Heart left ventricle (tissue), 16 donors: ENCODE results near the gene SCN4B. TPM values are rescaled to one million over a fixed set of nuclear protein-coding genes. Genes with fewer than 3 reads are reported as not detected.

Experiments
- ATAC-seq, 4 donors: fragments of 200-7000 bp; cut with Tn5 transposase; one replicate each; pipeline ENCODE4 v1.9.1; 2020 to 2022; ENCODE audit warnings: moderate library complexity in 4 of 4, mild to moderate bottlenecking in 3 of 4, moderate number of reproducible peaks in 1 of 4
- DNase-seq, 5 donors: peaks; one replicate each; pipeline ENCODE4 v3.0.0-alpha.2; 2020
- H3K27ac ChIP-seq, 12 donors: fragments of 200-600 bp; sonication (generic) in 4 of 12; one replicate each; pipeline versions ENCODE4 v1.5.0 to v1.8.0; 2016 to 2022; ENCODE audit warnings: mild to moderate bottlenecking in 2 of 12
- H3K27me3 ChIP-seq, 9 donors: fragments of 200-600 bp; sonication (generic) in 2 of 9; one replicate each; pipeline versions ENCODE4 v1.5.1 to v1.8.0; 2016 to 2022; ENCODE audit warnings: mild to moderate bottlenecking in 3 of 9
- H3K36me3 ChIP-seq, 9 donors: fragments of 200-600 bp; sonication (generic) in 2 of 9; one replicate each; pipeline versions ENCODE4 v1.5.0 to v1.8.0; 2018 to 2022; ENCODE audit warnings: mild to moderate bottlenecking in 2 of 9
- H3K4me1 ChIP-seq, 12 donors: fragments of 200-600 bp; sonication (generic) in 4 of 12; one replicate each; pipeline versions ENCODE4 v1.5.0 to v1.8.0; 2016 to 2022; ENCODE audit warnings: mild to moderate bottlenecking in 3 of 12
- H3K4me3 ChIP-seq, 12 donors: fragments of 200-600 bp; sonication (generic) in 4 of 12; one replicate each; pipeline versions ENCODE4 v1.5.0 to v1.8.0; 2017 to 2022; ENCODE audit warnings: mild to moderate bottlenecking in 9 of 12, moderate library complexity in 4 of 12
- H3K9me3 ChIP-seq, 12 donors: fragments of 200-600 bp; sonication (generic) in 4 of 12; one replicate each; pipeline versions ENCODE4 v1.5.0 to v1.8.0; 2016 to 2022; ENCODE audit warnings: mild to moderate bottlenecking in 1 of 12
- POLR2A ChIP-seq, 2 donors: fragments of 450-650 bp; IDR thresholded peaks; one replicate each; pipeline ENCODE4 v1.6.1; 2017; ENCODE audit warnings: antibody characterized with exemption in 2 of 2, mild to moderate bottlenecking in 2 of 2, moderate library complexity in 2 of 2
- WGBS, 4 donors: extraction: QIAGEN DNeasy Blood & Tissue Kit in 2 of 4; methylation state at CpG; one replicate each; pipeline versions ENCODE4 v1.1.5 to v1.1.7; 2013 to 2018; 5-methylcytosine and 5-hydroxymethylcytosine counted together
- intact Hi-C, 10 donors: fragments of 100-400 bp; cut with DNase I; formaldehyde crosslinking; loops; one replicate each; pipeline versions ENCODE4 v1.11.1 to v1.14.2; 2022
- polyA plus RNA-seq, 2 donors: library from polyadenylated mRNA; stranded (reverse); fragments of 200-250 nt; gene quantifications; one replicate each; pipeline ENCODE4 v1.2.3, GENCODE V29; 2013
- total RNA-seq, 9 donors: library from RNA; depleted of rRNA in 2 of 9; stranded (reverse); fragments of >200 nt in 2 of 9; fragmentation: NEBNext Ultra II Directional in 3 of 9; extraction: Animal tissue kit (Norgen Biotek cat#: 25700) in 3 of 9; gene quantifications; one replicate each; pipeline versions ENCODE4 v1.1.0 to v1.2.4, GENCODE V29; 2016 to 2023
- TF ChIP-seq, protein P1 (sequence below), 12 donors: fragments of 200-600 bp; sonication (generic) in 4 of 12; IDR thresholded peaks; one replicate each; pipeline versions ENCODE4 v1.5.0 to v1.8.0; 2018 to 2022; ENCODE audit warnings: antibody characterized with exemption in 12 of 12, mild to moderate bottlenecking in 5 of 12
- donor health status: ischemic (EF 13 %, LVEDD 7.1; RV severe dilation, severe dysfunction).
- donor health status: healthy with polysubstance abuse.
- donor health status: DM: no; HTN: yes; CAD: no.
- donor health status: DM: no; HTN: no; CAD: no.
- donor health status: ischemic (EF 25% LVEDD 6.9; RV normal size, moderate dysfunction).
- donor health status: ischemic (EF 25% LVEDD 5.7; RV mildly dilated, moderate dysfunction).
- donor health status: healthy.
- donor health status: DM: yes; HTN: yes; CAD: no.
- donor health status: ischemic (EF 35%, LVEDD 5.7; RV mildly dilated, moderate dysfunction).
- donor health status: nonischemic (EF 11% LVEDD 7.7; RV severe dilation, severe dysfunction).
- donor health status: DM: yes; HTN: yes; CAD: no.
- donor health status: PGD.
- donor health status: ischemic (EF 29% LVEDD 5.4; RV normal size, mild dysfunction).
- donor health status: nonischemic (EF 23%, LVEDD 6.1; RV moderate dilation, normal function).

SCN4B gene
- total and polyA plus RNA-seq, 11 donors = 2.1 to 16.9 (median 11.9) TPM

DNA sequence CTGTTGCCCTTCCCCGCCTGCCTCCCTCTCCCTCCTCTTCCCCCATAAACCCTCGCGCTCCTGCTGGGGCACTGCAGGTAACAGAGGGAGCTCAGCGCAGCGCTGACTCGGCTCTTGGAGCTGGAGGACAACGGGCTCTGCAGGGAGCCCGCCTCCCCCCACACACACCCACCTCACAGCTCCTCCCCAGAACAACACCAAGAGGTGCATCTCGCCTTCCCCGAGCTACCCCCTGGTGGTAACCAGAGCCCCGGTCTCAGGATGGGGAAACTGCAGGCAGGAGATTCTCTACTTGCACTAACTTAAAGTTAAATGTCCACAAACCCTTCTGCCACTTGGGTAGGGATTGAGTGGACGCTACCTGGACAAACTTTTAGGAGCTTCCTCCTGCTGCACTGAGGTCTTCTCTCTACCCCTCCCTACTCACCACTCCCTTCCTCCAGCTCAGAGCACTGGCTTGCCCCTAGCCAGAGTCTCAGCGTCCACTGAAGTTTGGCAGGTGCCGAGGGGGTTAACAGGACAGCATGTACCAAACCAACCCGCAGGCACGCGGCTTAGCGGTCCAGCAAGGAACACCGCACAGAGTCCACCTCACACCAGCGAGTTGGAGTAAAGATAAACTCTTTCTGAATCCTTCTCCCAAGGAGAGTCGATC, 4.0 kb upstream of the SCN4B start:
- Histone ChIP-seq H3K4me1 (peaks cover 0 to 30% (median 8%) of the 10 kb centered on the region in 12 donors), H3K27me3 (peaks cover 0 to 60% (median 5%) of the 10 kb centered on the region in 9 donors), H3K4me3 (peak overlapping the region in 1 of 12 donors; percentile 21), H3K36me3 (no peaks in the 10 kb centered on the region), H3K9me3 (no peaks in the 10 kb centered on the region), H3K27ac (no peak overlapping the region)
- TF ChIP-seq, protein P1, sequence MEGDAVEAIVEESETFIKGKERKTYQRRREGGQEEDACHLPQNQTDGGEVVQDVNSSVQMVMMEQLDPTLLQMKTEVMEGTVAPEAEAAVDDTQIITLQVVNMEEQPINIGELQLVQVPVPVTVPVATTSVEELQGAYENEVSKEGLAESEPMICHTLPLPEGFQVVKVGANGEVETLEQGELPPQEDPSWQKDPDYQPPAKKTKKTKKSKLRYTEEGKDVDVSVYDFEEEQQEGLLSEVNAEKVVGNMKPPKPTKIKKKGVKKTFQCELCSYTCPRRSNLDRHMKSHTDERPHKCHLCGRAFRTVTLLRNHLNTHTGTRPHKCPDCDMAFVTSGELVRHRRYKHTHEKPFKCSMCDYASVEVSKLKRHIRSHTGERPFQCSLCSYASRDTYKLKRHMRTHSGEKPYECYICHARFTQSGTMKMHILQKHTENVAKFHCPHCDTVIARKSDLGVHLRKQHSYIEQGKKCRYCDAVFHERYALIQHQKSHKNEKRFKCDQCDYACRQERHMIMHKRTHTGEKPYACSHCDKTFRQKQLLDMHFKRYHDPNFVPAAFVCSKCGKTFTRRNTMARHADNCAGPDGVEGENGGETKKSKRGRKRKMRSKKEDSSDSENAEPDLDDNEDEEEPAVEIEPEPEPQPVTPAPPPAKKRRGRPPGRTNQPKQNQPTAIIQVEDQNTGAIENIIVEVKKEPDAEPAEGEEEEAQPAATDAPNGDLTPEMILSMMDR (IDR thresholded peaks at IDR 0.05) = no peak
- TF ChIP-seq POLR2A (IDR thresholded peaks at IDR 0.05) = no peak
- no peak for DNase-seq
- ATAC-seq = peak in 3 of 4 donors; percentile 37 to 42 (median 38)
- 12 to 19% (median 16%) methylated on average over 18 to 21 of the region's 21 CpGs for WGBS, 4 donors
- intact Hi-C loops = no loop called here

DNA sequence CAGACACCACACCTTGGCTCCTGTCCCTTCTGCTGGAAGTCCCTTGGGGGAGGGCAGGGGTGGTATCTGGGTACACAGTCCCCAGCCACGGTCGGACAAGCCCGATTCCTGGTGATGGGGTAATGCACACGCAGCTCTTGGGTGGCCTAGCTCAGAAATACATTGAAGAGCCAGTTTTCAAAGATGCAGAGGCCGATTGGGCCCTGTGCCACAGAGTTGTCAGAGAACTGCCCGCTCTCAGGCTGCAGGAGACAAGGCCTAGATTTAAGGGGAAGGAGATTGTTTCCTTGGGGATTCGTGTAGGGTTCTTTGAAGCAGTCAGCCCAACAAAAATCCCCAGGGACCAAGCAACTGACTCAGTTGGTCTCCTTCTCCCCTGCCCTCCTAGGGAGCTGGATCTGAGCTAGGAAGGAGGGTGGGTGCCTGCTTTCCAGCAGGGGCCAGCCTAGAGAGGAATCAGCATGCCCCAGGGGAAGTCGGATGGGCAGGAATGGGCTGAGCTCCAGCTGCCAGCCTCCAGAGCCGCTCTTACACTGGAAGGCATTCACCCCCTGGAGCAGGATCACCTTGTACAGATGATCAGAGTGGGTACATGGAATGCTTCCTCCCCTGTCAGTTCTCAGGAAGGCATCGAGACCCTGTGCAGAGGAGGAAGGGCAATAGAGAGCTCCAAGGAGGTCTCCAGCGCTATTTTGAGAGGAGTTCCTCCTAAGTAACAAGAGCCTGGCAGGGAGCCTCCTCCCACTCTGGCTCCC, 3.3 kb upstream of the SCN4B start:
- Histone ChIP-seq H3K9me3 (no peaks in the 10 kb centered on the region), H3K27me3 (peaks cover 0 to 60% (median 5%) of the 10 kb centered on the region in 9 donors), H3K4me3 (peak overlapping the region in 1 of 12 donors; percentile 21), H3K27ac (no peak overlapping the region), H3K36me3 (no peaks in the 10 kb centered on the region), H3K4me1 (peaks cover 0 to 30% (median 8%) of the 10 kb centered on the region in 12 donors)
- intact Hi-C loops = no loop called here
- peak in 1 of 5 donors; percentile 46 for DNase-seq
- no peak for ATAC-seq
- 51 to 65% (median 61%) methylated on average over 7 to 11 of the region's 11 CpGs for WGBS, 4 donors
- TF ChIP-seq POLR2A (IDR thresholded peaks at IDR 0.05) = no peak
- TF ChIP-seq, protein P1 (IDR thresholded peaks at IDR 0.05) = no peak

DNA sequence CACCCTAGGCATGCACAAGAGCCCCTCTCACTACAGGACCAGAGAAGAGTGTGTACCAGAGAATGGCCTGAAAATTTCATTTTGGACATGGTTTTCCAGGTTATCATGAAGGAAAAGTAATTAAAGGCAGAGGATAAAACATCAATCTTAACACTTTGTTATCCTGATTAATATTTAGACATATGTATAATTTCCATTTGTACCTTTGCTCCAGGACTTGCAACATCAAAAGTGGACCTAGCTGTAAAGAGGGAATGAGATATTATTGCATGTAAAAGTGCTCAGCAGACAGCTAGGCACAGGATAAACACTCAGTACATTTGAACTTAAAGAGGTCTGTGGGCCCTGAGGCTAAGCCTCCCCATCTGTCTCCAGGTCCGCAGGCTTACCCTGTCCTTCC, 2.0 kb upstream of the SCN4B start:
- Histone ChIP-seq H3K27ac (no peak overlapping the region), H3K36me3 (no peaks in the 10 kb centered on the region), H3K4me1 (peaks cover 0 to 30% (median 8%) of the 10 kb centered on the region in 12 donors), H3K27me3 (peaks cover 0 to 60% (median 5%) of the 10 kb centered on the region in 9 donors), H3K9me3 (no peaks in the 10 kb centered on the region), H3K4me3 (no peak overlapping the region)
- intact Hi-C loops = loop anchor here in 1 of 10 donors (5.0 kb wide), 1 partner anchor 138 kb away; no protein-coding TSS in a partner anchor
- 88 to 96% (median 94%) methylated on average over 1 of the region's 1 CpG for WGBS, 4 donors
- ATAC-seq = no peak
- TF ChIP-seq, protein P1 (IDR thresholded peaks at IDR 0.05) = no peak
- TF ChIP-seq POLR2A (IDR thresholded peaks at IDR 0.05) = no peak
- DNase-seq = no peak

DNA sequence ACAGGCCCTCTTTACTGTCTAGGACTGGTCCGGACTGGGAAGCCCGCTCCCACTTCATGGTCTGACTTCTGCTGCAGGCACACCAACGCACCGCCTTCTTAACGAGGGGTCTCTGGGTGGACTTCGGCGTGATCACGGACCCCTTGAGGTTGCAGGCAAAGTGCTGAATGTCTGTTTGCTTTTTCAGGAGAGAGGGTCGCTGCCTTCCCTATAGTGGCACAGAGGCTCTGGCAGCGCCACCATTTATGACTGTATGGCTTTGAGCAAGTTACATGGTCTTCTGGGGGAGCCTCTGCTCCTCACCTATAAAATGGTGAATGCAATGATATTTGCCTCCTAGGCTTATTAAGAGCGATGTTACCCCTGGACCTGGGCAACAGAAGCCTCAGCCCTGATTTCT, 1.4 kb upstream of the SCN4B start:
- Histone ChIP-seq H3K9me3 (no peaks in the 10 kb centered on the region), H3K4me3 (no peak overlapping the region), H3K36me3 (no peaks in the 10 kb centered on the region), H3K4me1 (peaks cover 0 to 34% (median 9%) of the 10 kb centered on the region in 12 donors), H3K27me3 (peaks cover 0 to 60% (median 5%) of the 10 kb centered on the region in 9 donors), H3K27ac (no peak overlapping the region)
- TF ChIP-seq POLR2A (IDR thresholded peaks at IDR 0.05) = no peak
- TF ChIP-seq, protein P1 (IDR thresholded peaks at IDR 0.05) = no peak
- 94 to 96% (median 94%) methylated on average over 11 of the region's 11 CpGs for WGBS, 4 donors
- ATAC-seq = no peak
- intact Hi-C loops = loop anchor here in 1 of 10 donors (5.0 kb wide), 1 partner anchor 138 kb away; no protein-coding TSS in a partner anchor
- DNase-seq = peak in 1 of 5 donors; percentile 42
